Activated CD4-positive, alpha-beta T cell treated with anti-CD3 and anti-CD28 coated beads, Interleukin-2, amount 50 U/mL, for 48 hours (primary cell): ENCODE data around the gene PXT1.

Experiments used
- DNase-seq, 2 experiments: peaks; one replicate each; pipeline ENCODE4 v3.0.0-alpha.2; 2020

PXT1 gene

DNA sequence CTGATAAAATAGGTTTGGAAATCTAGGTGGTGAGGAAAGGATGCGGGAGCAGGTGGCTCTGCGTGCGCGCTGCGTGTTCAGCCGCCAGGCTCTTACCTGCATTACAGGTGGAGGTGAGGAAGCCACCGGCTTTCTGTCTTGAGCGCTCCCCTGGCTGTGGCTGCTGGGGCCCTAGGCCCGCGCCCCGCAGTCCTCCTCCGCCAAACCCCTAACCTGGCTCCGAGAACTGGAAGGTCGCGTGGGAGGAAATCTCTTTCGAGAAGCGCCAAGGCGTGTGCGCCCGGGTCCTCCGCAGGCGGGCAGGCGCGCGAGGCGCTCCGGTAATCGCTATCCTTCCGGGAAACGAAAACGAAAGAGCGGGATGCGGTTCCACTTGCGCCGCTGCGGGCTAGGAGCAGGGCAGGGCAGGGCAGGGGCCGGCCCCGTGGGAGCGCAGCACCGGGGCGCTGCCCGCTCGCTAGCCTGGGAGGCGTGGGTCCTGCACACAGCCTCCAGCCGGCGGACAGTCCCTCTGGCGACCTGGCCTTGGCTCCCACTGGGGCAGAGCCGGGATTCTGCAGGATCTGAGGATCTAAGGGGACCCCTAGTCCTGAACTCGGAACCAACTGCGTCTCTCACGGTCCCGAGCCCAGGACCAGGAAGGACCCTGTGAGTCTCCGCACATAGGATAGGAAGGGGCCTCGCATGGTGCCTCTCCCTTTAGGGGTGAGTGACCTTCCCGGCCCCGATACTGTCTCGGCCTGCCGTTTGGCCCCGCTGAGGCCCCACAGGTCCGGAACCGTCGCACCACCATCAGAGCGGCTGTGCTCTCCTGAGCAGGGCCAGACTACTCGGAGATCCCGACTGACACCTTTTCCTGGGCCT, 55.0 kb downstream of the PXT1 start, which contains the start of gene ETV7:
Gene ETV7 (minus strand): TSS at position 230 of the 864 bp plus-strand sequence. CDS start 128 bp downstream, at position 102.
- DNase-seq = peak; percentile 41 to 51

- peak; percentile 9 to 23 for DNase-seq
Observed at GRCh38 chr6:36386495-36387439, 55.9 kb downstream of the PXT1 start.

DNA sequence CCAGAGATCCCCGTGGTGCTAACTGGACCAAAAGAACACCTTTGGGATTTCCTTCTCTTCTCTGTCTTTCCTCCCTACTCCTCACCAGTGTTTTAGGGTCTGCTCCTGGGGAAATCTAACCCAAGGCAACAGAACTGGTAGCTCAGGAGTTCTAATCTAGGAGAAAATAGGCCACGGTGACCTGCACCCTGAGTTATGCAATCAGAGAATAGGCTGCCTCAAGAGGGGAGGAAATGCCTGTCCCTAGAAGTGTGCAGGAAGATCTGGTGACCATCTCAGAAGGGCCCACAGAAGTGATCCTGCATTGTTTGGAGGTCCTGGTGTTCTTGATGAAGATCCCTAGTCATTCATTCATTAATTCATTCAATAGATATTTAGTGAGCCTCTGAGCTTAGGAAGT, 58.6 kb downstream of the PXT1 start:
- no peak for DNase-seq

DNA sequence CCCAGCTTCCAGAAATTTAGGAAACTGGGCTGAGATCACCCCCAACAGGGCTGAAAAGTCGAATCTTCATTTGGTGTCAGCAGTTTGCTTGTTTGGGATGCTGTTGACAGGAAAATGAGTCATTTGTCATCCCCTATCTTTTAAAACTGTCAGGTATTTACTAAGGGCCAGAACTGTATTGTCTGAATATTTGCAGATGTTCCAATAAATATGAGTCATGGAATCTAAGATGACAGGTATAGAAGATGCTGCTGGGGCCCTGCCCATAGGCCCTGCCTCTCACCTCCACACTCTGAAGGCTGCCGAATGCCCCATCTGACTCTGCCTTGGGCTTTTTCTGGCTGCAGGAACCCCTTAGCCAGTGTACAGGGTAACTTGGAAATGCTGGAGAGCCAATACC, 59.0 kb downstream of the PXT1 start:
- peak; percentile 20 to 30 for DNase-seq

- no peak for DNase-seq
Observed at GRCh38 chr6:36382976-36383375, 59.7 kb downstream of the PXT1 start.

GRCh38 chr6:36381502-36382389, 60.9 kb downstream of the PXT1 start:
- peak in 1 of 2 experiments; percentile 22 for DNase-seq

DNA sequence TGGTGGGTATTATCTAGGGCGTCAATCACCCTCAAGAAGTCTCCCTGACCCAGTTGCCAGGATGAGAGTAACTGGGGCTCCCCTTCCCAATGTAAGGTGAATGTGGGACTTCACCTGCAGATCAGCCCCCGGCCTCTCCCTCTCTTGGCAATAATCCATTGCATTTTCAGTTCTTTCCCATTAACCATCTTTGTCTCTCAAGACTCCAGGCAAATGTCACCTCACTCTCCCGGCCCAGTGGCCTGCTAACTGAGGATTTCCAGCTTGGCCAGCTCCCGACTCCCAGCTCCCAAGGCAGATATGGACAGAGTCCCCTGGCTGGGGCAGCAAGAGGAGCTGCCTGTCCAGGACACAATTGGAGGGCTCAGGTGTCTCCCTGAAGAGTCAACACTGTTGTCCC, 62.5 kb downstream of the PXT1 start:
- no peak for DNase-seq

GRCh38 chr6:36378936-36379335, 63.7 kb downstream of the PXT1 start:
- no peak for DNase-seq

DNA sequence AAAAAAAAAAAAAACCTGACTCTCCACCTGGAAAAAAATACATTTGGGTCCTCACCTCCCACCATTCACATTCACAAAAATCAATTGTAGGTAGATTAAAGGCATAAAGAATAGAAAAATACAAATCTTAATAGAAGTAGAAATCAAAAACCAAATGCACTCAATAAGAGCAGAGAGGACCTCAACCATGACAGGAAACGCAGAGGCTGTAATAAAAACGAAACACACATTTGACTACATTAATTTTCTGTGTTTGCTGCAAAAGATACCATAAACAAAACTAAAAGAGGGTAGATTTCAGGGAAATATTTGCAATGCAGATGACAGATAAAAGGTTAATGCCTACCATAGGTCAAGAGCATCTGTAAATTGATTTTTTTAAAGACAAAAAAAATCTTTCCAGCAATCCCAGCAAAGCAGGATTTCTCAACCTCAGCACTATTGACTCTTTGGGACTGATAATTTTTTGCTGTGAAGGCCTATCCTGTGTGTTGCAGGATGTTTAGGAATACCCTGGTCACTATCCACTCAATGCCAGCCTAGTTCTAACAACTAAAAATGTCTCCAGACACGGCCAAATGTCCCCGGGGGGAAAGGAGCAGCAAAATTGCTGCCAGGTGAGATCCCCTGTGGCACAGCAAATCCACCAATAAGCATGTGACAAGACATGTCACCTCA, 64.3 kb downstream of the PXT1 start:
- no peak for DNase-seq

DNA sequence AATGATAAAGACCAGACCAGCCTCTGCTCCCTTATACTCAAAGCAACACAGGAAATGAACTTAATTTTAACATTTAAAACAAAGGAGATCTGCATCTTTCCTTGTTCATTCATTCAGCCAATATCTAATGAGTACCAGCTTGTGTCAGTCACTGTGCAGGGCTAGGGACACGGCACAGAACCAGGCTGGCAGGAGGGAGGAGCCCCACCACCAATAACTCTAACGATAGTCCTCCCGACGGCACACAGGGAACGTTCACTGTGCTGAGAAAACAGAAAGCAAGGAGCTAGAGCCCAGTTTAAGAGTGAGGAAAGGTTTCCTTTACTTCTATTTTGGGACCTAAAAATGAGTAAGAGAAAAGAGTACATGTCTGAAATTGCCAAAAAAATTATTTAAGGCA, 65.1 kb downstream of the PXT1 start:
- no peak for DNase-seq

- no peak for DNase-seq
Observed at GRCh38 chr6:36376742-36377141, 65.9 kb downstream of the PXT1 start.

DNA sequence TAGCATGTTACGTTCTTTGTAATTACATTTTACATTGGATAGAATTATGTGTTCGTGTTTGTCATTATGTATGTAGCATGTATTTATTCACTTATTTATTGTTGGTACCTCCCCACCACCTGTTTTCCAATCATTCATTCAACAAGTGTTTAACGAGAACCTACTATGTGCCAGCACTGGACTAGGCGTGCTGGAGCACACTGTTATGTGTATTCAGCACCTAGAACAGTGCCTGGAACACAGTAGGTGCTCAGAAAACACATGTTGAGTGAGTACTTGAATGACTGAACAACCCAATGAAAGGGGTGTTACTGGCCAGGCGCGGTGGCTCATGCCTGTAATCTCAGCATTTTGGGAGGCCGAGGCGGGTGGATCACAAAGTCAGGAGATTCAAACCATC, 66.5 kb downstream of the PXT1 start:
- DNase-seq = no peak

DNA sequence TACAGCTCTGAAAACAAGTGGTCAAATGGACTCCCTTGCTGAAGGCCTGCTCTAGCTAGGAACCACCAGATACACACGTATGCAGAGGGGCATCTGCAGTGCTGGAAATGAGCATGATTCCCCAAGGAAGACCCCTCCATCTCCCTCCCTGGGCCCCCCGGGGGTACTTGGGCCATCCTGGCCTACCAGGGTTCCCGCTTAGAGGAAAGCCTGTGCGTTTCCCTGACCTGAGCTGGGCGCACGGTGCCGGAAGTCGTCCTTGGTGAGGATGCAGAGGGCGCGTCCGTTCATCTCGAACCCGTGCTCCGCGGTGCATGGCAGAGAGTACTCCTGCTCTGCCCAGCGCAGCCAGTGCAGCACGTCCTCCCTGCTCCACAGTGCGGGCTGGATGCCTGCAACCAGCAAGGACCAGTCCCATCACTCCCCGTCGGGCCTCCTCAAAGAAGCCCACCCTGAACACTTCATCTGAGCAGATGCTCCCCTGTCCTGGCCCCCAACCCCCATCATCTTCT, 67.0 kb downstream of the PXT1 start:
- no peak for DNase-seq

GRCh38 chr6:36374972-36375371, 67.7 kb downstream of the PXT1 start:
- DNase-seq = no peak

DNA sequence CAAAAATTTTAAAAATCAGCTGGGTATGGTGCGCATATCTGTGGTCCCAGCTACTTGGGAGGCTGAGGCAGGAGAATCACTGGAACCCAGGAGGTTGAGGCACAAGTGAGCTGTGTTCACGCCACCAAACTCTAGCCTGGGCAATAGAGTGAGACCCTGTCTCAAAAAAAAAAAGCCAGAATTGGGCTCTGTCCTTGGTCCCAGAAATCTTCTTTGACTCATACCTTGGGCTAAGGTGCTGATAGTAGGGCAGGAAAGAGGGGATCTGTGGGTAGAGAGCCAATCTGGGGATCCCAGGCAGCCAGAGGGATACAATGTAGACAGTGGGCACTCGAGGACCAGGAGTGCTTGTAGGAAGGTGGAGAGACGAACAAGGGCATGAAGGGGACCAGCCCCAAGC, 68.5 kb downstream of the PXT1 start:
- no peak for DNase-seq

- DNase-seq = no peak
Observed at GRCh38 chr6:36373368-36374019, 69.2 kb downstream of the PXT1 start.

DNA sequence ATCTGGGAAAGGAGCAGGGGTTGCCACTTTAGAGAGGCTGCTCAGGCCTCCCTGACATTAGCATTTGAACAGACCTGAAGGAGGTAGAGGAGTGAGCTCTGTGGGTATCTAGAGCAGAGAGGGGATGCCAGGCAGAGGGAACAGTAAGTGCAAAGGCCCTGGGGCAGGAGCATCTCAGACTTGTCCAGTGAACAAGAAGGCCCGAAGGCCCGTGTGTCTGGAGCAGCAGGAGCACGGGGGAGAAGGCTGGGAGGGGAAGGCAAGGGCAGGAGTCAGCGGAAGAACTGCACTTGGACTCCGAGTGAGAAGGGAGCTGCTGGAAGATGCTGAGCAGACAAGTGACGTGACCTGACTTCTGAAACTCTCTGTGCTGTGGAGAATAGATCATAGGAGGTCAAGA, 70.6 kb downstream of the PXT1 start:
- DNase-seq = no peak

DNA sequence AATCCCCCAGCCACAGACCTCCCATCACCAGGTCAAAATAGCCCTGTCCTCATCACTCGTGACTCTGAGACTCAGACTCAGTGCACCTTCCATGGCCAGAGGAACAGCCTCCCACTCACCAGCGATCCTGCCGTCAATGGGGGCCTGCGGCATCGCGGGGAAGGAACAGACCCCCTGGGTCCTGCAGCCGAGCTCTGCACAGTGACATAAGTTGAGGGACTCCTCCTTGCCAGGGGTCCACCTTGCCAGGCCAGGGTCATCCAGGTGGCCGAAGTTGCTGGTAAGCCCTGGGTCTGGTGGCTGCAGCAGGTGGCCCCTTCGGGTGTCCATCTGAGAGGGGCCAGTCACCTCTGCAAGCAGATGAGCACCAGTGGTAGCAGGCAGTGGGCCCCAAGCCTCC, 71.4 kb downstream of the PXT1 start:
- no peak for DNase-seq

DNA sequence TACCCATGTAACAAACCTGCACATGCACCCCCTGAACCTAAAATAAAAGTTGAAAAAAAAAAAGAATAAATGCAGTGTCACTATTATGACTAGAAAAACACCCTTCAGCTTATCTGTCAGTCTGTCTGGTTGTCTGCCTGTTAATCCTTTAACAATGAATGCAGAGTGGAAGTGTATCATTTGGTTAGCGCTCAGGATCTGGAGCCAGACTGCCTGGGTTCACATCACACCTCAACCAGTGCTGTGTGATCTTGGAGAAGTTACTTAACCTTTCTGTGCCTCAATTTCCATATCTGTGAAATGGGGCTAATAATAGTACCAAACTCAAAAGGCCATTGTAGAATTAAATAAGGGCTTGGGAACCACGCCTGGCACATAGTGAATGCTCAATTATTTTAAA, 72.0 kb downstream of the PXT1 start:
- DNase-seq = no peak

- no peak for DNase-seq
Observed at GRCh38 chr6:36368921-36369865, 73.5 kb downstream of the PXT1 start.
